Measurements from ENCODE around the gene SLC5A3. TPM values are rescaled to one million over a fixed set of nuclear protein-coding genes. Genes with fewer than 3 reads are reported as not detected.

The SLC5A3 gene
- total RNA-seq, 1 experiment from 2014 or later, result 12.3 TPM

- H3K14ac ChIP-seq (ENCODE audit: insufficient read depth, low read length), result no peak overlapping the region
- H4K5ac ChIP-seq (ENCODE audit: insufficient read length, low read depth, low read length), result no peak overlapping the region
- no peak overlapping the region for H4K91ac ChIP-seq (ENCODE audit: insufficient read length, low read depth, low read length)
- peaks cover 5% of the 10 kb centered on the region for H3K79me1 ChIP-seq (ENCODE audit: insufficient read depth, low read depth, low read length, poor library complexity, severe bottlenecking)
- no peaks in the 10 kb centered on the region for H4K20me1 ChIP-seq (ENCODE audit: control insufficient read depth, insufficient read depth, insufficient read length)
- H3K9ac ChIP-seq (ENCODE audit: extremely low read depth, insufficient read length, low read length), result no peak overlapping the region
- no peak for DNase-seq
- WGBS (ENCODE audit: extremely low coverage, insufficient read length, low lambda C conversion rate), result no CpG with 5 or more reads among the region's 3 CpGs
- H2BK15ac ChIP-seq (ENCODE audit: low read depth, low read length), result no peak overlapping the region
- H3K27me3 ChIP-seq (ENCODE audit: insufficient read depth, low read length), result no peaks in the 10 kb centered on the region
- H2BK120ac ChIP-seq (ENCODE audit: low read depth, low read length, poor library complexity, severe bottlenecking), result no peak overlapping the region
- H2AFZ ChIP-seq (ENCODE audit: low read length), result no peak overlapping the region
- H3T11ph ChIP-seq (ENCODE audit: low read length), result no peak overlapping the region
- no peak for TF ChIP-seq CTCF (conservative IDR thresholded peaks at IDR 0.05)
- Mint-ChIP-seq H3K4me1 (peaks cover 29 to 34% of the 10 kb centered on the region in 2 experiments), H3K9me3 (peaks cover 3 to 7% of the 10 kb centered on the region in 2 experiments), H3K27ac (no peak overlapping the region), H3K27me3 (ENCODE audit: low read depth) (no peaks in the 10 kb centered on the region), H3K4me3 (no peak overlapping the region), H3K36me3 (ENCODE audit: insufficient read depth in 1 of 3, low read depth in 3 of 3) (peaks cover 16 to 27% (median 23%) of the 10 kb centered on the region in 3 experiments)
- H2BK20ac ChIP-seq (ENCODE audit: low read depth, low read length, poor library complexity, severe bottlenecking), result no peak overlapping the region
- H3K18ac ChIP-seq (ENCODE audit: insufficient read length, low read depth, low read length), result no peak overlapping the region
- peaks cover 3% of the 10 kb centered on the region for H3K4me1 ChIP-seq (ENCODE audit: insufficient read depth, low read length)
- no peak overlapping the region for H3K56ac ChIP-seq (ENCODE audit: insufficient read length, low read depth, low read length)
- H4K8ac ChIP-seq (replicated peaks; ENCODE audit: insufficient read length, low read depth, low read length), result no peak overlapping the region
- no peak overlapping the region for H3K4ac ChIP-seq (ENCODE audit: low read depth, low read length)
- no peak overlapping the region for H3K23ac ChIP-seq (ENCODE audit: insufficient read length, low read depth, low read length)
- no peak overlapping the region for H2BK5ac ChIP-seq (ENCODE audit: insufficient read length, low read length)
- no peaks in the 10 kb centered on the region for H3K23me2 ChIP-seq (ENCODE audit: insufficient read length, low read depth, low read length, poor library complexity, severe bottlenecking)
- H3K79me2 ChIP-seq (ENCODE audit: insufficient read depth, low read length), result peaks cover 3% of the 10 kb centered on the region; the same call in 1 of the 2 replicates
- no peaks in the 10 kb centered on the region for H3K9me3 ChIP-seq (ENCODE audit: control insufficient read depth, low read depth, low read length)
- H2BK12ac ChIP-seq (ENCODE audit: insufficient read length, low read depth, low read length), result no peak overlapping the region
- no peak overlapping the region for H2AK5ac ChIP-seq (ENCODE audit: insufficient read length, low read length)
- H3K4me2 ChIP-seq (ENCODE audit: insufficient read depth, insufficient read length, low read length), result no peak overlapping the region
- H3K27ac ChIP-seq (ENCODE audit: insufficient read length, low read depth, low read length), result no peak overlapping the region
These were observed 43.2 kb downstream of the SLC5A3 start for GRCh38 chr21:34116569-34116968.
